Frontal cortex (tissue), 4 donors: ENCODE measurements around the gene TET1. TPM values are rescaled to one million over a fixed set of nuclear protein-coding genes. Genes with fewer than 3 reads are reported as not detected.
"Not testable (repeated sequence)": the region's sequence is repeated elsewhere in the genome, so short reads cannot be mapped to it uniquely, and the experiment has no call there.

ENCODE experiments used
- DNase-seq, 2 donors: peaks; one replicate each; pipeline ENCODE4 v3.0.0; 2012; ENCODE audit warnings: low spot score in 2 of 2
- FAIRE-seq: peaks from 2 replicates; lab custom pipeline; 2012; peaks lifted over from hg19 to GRCh38; lab: Jason Lieb, UNC
- total RNA-seq: library from RNA; depleted of rRNA; stranded (reverse); fragments of >200 nt; gene quantifications from one replicate; pipeline ENCODE4 v1.2.3, GENCODE V29; 2014
- donor health status: control.
- donor health status: control.
- donor health status: control.

Gene TET1
- 39.9 TPM for total RNA-seq

DNA sequence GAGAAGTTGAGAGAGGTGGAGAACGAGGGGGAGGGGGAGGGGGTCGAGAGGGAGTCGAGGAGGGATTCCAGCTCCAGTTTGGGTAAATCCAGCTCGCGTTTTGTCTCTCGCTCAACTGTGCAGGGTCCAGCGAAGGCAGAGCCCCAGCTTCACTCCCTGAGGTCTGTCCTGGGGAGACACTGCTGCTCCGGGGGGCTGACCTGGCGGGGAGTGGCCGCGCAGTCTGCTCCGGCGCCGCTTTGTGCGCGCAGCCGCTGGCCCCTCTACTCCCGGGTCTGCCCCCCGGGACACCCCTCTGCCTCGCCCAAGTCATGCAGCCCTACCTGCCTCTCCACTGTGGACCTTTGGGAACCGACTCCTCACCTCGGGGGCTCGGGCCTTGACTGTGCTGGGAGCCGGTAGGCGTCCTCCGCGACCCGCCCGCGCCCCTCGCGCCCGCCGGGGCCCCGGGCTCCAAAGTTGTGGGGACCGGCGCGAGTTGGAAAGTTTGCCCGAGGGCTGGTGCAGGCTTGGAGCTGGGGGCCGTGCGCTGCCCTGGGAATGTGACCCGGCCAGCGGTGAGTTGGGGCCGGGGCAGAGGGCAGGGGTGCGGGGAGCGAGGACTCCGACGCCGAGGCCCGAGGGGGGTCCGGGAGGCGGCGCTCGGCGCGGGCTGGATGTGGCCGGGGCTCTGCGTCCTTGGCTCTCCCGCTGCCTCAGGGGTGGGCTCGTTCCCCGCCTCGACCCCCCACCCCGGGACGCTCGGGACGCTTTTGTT is at the start of gene TET1:
TSS of gene TET1 (plus strand) at position 152 of the 757 bp plus-strand sequence. CDS start 12,002 bp downstream, outside the sequence.
- DNase-seq = peak; percentile 44 to 57
- FAIRE-seq = no peak

DNA sequence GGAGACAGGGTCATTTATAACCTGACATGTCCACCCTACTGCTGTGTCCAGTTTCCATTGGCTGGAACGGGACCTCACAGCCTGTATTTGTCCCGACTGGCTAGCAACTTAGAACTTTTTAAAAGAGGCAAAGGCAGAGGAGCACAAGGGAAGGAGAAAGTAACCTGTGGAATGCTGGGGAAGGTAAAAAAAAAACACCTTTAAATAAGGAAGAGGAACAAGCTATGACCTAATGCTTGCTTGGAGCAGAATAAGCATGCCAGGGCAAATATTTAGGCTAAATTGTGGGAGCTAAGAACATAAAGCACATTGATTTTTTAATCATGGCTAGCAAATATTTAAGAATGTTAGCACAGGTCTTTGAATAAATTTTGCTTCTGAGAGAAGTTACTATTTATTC is 43.9 kb upstream of the TET1 start:
- not testable (repeated sequence) for DNase-seq, FAIRE-seq

DNA sequence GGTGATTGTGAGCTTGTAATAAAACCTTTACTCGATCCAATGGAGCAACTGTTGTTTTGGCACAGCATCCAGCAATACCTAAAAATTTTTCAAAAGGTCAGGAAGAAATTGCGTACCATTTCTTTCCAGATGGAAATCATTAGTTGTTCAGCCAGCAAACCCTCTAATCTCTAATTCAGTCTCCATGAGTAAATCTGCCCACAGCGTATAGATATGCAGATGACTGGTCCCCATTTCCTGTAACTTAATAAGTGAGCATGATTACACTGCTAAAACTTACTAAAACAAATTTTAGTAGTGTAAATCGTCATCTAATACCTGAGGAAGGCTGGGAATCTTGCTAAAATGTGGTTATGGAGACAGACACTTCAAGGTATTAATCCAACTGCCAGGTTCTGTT is 43.4 kb upstream of the TET1 start:
- FAIRE-seq (no peak), DNase-seq (no peak)

DNA sequence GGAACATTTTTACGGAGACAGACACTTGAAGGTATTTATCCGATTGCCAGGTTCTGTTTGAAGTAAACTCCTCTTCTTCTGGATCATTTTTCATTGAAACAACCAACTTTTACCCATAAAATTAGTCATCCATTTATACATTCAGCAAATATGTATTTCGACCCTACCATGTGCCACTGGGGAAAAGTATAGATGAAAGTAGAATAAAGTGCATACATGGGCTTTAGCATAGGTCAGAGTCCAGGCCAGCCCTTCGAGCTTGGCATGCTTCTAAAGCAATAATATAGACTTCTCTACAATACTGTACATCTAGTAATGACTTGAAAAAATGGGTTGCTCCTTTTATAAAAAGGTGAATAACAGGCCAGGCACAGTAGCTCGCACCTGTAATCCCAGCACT is 42.9 kb upstream of the TET1 start:
- no peak for FAIRE-seq
- DNase-seq = no peak

DNA sequence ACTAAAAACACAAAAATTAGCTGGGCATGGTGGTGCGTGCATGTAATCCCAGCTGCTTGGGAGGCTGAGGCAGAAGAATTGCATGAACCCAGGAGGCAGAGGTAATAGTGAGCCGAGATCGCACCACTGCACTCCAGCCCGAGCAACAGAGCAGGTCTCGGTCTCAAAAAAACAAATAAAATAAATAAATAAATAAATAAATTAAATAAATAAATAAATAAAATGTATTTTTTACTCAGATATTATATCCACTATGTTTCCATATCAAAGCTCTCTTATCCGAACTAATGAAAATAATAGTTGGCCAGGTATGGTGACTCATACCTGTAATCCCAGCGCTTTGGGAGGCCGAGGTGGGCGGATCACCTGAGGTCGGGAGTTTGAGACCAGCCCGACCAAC is 41.5 kb upstream of the TET1 start:
- DNase-seq, FAIRE-seq: not testable (repeated sequence)

DNA sequence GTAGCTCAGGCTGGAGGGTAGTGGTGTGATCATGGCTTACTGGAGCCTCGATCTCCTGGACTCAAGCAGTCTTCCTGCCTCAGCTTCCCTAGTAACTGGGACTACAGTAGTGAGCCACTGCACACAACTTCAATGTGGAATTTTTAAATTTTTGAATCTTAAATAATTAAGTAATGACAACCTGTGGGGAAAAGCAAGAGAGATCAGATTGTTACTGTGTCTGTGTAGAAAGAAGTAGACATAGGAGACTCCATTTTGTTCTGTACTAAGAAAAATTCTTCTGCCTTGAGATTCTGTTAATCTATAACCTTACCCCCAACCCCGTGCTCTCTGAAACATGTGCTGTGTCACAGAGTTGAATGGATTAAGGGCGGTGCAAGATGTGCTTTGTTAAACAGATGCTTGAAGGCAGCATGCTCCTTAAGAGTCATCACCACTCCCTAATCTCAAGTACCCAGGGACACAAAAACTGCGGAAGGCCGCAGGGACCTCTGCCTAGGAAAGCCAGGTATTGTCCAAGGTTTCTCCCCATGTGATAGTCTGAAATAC is 34.6 kb upstream of the TET1 start:
- FAIRE-seq, DNase-seq: not testable (repeated sequence)

DNA sequence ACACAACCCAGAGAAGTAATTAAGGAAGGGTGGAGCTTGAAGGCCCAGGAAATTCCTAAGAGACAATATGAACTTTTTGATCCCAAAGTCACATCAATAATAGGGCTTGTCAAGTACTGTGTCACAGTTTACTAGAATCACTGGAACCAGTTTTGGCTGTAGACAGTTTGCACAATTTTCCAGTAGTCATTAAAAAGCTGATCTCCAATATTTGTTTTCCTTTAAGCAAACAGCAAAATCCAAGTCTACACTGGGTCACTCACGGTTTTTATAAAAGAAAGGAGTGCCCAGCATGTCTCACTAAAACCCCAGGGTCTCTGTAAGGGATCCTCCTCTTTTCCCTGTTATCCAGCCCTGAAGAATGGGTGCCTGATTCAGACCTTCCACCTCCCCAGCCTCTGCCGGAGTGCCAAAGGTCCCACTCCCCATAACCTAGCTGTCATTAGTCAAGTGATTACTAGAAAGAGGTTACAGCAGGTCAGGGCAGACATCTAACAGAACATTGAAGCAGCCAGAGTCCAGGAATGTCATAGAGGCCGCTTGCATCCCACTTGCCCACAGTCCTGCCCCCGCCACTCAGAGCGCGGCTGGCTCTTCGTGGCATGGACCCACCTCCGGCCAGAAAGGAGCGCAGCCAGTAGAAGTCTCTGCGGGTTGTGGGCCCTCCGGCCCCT is 33.4 kb upstream of the TET1 start:
- FAIRE-seq (no peak), DNase-seq (no peak)

DNA sequence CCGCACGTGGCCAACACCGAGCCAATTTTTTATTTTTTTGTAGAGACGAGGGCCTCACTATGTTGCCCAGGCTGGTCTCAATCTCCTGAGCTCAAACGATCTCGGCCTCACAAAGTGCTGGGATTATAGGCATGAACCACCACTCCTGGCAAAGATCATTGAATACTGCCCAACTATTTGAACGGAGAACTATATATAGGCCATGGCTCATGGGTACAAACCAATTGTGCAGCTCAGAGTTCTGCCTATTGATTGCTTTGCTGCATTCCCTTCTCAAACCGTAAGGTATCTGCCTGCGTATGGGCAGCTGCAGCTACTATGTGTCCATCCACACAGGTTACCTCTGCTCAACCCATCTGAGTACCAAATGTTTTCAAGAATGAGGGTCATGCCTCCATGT is 23.2 kb upstream of the TET1 start:
- FAIRE-seq (no peak), DNase-seq (no peak)

DNA sequence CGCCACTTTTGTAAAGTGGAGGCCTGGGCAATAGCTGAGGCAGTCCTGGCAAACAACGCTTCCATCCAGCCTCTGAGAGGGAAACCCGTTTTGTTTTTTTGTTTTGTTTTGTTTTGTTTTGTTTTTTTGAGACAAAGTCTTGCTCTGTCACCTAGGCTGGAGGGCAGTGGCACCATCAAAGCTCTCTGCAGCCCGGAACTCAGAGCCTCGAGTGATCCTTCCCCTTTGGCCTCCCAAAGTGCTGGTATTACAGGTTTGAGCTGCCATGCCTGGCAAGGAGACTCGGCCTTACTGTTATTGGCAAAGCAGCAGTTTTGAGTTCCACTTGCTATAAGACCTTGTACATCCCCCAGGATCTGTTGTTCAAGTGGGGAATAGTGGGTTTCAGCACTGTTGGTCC is 22.3 kb upstream of the TET1 start:
- FAIRE-seq (no peak), DNase-seq (no peak)

DNA sequence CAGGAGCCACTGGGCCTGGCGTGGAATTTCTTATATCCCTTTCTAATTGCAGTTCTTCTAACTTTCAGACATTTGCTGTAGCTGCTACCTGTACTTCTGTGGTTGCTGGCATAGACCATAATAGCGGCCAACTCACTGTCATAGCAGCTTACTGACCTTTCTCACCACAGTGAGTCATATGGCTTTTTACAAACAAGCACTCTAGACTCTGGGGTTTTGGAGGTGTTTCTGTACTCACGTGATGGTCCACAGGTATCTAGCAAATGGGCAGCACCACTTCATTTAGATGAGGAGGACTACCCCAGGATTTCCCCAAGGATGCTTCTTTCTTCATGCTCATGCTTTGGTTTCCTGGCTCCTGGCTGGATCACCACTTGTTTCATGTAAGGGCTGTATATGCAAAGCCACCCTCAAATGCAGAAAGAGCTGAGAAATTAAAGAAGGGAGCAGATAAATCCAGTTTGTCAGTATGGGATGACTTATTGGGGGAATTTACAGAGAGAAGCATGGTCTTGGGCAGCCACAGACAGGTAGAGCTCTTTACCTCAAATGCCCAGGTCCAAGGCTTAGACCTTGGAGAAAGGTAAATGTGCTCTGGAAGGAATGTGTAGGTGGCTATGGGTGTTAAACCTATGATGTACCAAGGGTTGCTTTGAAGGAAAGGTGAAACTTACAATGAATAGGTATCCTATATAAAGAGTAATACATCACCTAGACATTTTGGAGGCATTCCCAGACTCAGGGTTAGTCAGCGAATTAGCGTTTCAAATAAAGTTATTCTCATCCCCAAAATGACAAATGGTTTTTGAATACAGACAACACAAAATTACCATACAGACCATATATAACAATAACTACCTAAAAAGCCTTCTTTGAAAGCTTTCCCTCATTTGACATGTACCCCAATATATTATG is 16.9 kb upstream of the TET1 start:
- FAIRE-seq = no peak

DNA sequence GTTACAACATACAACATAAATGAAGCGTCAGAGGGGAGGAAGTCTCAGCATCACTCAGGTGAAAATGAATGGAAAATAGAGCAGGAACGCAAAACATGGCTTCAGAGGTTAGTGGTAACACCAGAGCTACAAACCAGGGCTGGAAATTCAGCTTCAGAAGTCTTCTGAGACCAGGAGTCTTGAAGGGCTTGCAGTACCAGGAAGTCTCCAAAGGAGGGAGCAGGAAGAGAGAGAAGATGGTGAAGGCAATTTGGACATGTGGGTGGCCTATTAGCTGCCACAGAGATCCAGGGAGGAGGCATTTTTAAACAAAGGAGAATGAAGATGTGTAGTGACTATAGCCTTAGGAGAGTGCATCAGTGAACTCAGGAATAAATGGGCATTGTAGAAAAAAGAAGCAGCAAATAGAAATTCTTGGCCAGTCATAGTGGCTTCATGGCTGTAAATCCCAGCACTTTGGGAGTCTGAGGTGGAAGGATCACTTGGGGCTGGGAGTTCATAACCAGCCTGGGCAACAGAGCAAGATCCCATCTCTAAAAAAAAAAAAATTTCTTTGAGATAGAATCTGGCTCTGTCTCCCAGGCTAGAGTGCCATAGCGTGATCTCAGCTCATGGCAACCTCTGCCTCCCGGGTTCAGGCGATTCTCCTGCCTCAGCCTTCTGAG is 9.3 kb upstream of the TET1 start:
- FAIRE-seq (no peak), DNase-seq (peak; percentile 29 to 51)

More for the DNA sequence above, 16.9 kb upstream of the TET1 start:
- no peak for DNase-seq

DNA sequence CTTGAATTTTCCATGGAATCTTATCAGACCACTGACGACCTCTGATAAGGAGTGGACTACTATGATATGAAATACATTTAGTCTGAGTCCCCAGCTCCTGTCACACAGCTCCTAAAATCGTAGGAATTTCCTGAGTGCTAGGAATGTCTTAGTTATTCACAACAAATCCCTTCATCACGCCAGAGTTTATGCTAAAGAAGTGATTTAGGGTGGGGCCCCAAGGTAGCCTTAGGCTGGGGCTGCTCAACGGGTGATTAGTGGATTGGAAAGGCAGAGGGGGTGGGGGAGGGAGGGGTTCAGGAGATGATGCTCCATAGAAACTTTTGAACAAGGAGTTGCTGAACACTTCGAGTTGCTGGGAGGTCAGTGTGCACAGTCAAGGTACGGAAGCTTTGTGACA is 7.0 kb upstream of the TET1 start:
- no peak for DNase-seq
- no peak for FAIRE-seq

DNA sequence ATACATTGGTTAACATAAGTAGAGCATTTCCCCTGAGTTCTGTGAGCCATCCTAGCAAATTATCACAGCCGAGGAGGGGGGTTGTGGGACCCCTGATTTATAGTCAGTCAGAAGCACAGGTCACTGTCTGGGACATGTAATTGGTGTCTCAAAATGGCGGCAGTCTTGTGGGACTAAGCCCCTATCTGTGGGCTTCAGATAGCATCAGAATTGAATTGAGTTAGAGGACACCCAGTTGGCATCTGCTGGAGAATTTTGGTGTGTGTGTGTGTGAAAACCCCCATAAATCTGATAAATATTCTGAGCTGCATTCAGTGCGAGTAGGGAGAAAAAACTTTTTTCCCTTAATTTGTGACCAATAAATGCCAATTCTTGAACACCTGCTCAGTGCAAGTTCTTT is 6.5 kb upstream of the TET1 start:
- DNase-seq (no peak), FAIRE-seq (no peak)

DNA sequence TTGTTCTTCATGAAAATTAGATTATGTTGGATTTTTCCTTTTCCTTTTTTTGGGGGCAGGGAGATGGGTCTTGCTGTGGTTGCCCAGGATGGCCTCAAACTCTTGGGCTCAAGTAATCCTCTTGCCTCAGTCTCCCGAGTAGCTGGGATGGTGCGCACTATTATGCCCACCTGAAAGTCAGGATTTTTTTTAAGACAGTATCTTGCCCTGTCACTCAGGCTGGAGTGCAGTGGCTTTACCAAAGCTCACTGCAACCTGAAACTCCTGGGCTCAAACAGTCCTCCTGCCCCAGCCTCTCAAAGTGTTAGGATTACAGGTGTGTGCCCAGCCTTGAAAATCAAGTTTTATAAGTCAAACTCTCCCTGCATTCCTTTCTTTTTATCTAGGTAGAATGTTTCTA is 1.7 kb upstream of the TET1 start:
- DNase-seq (no peak), FAIRE-seq (no peak)

DNA sequence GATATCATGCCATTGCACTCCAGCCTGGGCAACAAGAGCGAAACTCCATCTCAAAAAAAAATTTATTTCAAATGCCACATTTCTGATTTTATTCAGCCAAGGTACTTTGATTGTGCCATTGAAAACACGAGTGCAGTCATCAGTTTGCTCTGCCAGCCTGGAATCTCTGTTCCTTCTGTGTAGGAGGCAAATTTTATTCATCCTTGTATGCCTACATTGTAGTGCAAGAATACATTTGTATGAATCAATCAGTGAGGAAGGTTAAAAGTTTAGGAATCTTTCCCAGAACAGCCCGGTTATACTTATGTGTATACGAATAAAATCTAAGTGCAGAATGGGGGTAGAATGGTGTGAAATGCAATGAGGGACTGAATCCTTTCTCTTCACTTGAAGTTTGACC is 886 bp upstream of the TET1 start:
- DNase-seq (no peak), FAIRE-seq (no peak)

DNA sequence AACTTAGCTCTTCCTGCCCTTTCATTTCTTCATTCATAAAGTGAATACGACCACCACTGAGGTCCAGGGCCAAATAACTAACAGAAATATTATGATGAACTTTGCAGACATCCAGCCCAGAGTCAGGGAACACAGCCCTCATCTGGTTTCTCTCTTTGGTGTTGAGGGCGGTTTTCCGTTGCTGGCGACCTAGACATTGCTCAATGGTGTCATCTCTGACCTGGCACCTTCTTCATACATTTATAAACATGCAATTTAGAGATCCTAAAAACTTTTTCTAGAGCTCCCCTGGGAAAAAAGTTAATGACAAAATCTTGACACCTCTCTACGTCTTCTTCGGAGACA is 324 bp upstream of the TET1 start:
- DNase-seq (no peak), FAIRE-seq (no peak)

DNA sequence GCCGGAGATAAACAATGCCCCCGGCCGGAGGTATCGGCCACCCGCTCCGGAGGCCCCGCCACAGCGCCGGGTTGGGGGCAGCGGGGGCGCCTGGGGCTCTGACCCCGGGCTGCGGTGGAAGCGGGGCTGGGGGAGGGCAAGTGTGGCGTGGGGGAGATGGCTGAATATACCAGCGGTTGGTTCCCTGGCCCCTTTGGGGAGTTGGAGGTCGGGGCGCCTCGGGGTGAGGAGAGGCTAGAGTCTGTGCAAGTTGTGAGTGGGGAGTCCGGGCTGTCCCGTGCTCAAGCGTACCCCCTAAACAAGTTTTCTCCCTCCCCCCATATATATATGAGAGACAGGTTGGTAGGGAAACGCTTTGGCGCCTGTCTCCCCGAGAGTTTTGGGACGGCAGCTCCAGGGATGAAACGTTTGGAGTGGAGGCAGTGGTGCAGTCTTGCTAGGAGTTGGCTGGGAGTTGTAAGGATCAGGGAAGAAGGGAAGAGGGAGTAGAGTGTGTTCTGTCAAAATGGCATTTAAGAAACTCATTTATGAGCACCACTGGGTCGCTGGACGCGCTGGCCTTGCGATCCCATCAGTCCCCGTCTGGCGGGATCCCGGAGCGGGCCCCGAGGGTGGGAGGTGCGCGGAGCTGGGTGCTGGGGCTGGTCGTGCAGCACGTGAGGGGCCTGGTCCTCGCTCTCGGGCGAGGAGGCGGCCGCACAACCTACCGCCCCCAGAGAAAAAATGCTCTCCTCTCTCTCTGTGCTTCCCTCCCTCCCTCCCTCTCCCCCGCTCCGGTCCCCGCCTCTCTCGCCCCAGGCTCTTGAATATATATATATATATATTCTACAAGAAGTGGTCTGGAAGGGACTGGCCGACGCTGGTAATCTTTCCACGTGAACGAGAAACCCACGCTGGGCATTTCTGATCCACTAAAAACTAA is 1.1 kb downstream of the TET1 start:
- DNase-seq (peak; percentile 41 to 46), FAIRE-seq (no peak)

DNA sequence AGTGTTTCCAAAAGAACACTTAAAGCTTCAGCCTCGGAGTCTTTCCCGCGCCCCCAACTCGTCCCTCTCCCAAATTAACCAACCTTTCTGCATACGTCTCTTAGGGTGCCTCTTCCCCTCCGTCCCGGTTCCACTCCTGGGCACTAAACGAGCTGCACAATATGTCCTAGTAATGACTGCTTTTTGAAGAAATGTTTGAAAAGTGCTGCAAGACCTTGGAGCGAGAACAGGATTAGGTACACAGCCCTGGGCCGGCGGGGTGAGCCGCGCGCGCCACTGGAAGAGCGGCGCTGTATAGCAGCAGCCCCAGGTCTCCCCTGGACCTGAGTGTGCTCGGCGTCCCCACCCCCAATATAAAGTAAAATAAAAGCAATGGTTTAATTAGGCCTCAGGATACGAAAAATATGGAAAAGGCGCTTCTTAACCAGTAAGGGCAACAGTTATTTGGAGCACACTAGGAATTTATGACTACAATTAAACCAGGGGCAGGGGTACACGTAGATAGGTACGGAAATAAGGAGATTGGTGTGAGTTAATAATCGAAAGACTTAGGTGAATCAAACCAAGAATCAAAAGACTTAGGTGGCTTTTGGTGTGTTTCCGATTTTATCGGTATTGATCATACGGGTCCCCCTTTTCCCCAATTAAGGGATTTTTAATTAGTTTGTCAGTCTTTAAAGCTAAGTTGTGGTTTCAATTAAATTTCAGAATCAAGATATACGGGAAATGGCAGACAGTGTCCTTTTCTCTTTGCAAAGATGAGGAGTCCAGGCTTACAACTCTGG is 1.9 kb downstream of the TET1 start:
- FAIRE-seq (no peak), DNase-seq (peak in 1 of 2 donors; percentile 24)
